Testis (tissue), 2 donors: ENCODE results near the gene TCF7L2.

Source experiments
- CTCF ChIP-seq, 3 experiments: fragments of 450-650 bp in 2 of 3; fragments of 200-600 bp in 1 of 3; sonication (generic) in 1 of 3; IDR thresholded peaks; one replicate each; pipeline ENCODE4 v1.5.1; 2016 to 2019; ENCODE audit warnings: antibody characterized with exemption in 3 of 3, mild to moderate bottlenecking in 2 of 3, moderate library complexity in 1 of 3
- POLR2A ChIP-seq: fragments of 450-650 bp; IDR thresholded peaks from one replicate; pipeline ENCODE4 v1.6.1; 2017; ENCODE audit warnings: antibody characterized with exemption, mild to moderate bottlenecking, moderate library complexity

- TF ChIP-seq CTCF (IDR thresholded peaks at IDR 0.05), result no peak
- no peak for TF ChIP-seq POLR2A
Observed at GRCh38 chr10:113087165-113088029, 137.3 kb downstream of the TCF7L2 start.
